SKM-1 (cell line): ENCODE data around the gene ANKIB1.

Experiments used
- DNase-seq: peaks from one replicate; lab custom pipeline; 2025; ENCODE audit not compliant: unreplicated experiment; lab: John Stamatoyannopoulos, UW

Gene ANKIB1

DNA sequence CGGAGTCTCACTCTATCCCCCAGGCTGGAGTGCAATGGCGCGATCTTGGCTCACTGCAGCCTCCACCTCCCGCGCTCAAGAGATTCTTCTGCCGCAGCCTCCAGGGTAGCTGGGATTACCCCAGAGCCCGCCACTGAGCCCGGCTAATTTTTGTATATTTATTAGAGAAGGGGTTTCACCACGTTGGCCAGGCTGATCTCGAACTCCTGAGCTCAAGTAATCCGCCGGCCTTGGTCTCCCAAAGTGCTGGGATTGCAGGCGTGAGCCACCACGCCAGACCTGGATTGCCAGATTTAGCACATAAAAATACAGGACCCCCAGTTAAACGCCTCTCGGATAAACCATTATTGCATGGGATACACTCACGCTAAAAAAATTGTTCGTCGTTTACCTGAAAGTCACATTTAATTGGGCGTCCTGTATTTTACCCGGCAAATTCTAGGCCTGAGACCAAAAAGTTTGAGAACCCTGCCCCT, 201.1 kb downstream of the ANKIB1 start:
- no peak for DNase-seq

DNA sequence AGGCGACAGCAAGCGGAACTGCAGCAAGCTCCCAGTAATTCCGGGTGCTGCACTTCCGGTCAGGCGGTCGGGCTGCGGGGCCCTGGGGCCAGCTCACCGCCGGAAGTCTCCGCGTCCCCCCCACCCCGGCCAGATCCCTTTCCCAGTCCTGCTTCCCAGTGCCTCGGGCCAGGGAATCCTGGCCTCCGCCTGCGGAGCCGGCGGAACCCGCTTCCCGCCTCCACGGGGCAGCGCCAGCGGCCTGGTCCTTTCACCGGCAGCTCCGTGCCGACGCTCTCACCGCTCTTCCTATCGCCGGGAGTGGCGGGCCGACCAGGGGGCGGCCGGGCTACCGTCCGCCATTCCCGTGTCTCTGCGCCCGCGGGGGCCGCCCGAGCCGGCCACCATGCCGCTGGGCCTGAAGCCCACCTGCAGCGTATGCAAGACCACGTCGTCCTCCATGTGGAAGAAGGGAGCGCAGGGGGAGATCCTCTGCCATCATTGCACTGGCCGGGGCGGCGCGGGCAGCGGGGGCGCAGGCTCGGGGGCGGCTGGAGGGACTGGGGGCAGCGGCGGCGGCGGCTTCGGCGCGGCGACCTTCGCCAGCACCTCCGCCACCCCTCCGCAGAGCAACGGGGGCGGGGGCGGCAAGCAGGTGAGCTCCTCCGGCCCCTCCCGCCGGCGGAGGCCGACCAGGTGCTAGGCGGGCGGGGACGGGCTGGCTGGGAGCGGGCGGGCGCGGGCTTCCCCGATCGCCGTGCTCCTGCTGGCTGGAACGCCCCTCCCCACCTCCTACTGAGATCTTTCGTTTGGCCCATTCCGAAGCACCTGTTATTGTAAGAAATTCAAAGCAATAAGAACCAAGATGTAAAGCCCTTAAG, 201.8 kb downstream of the ANKIB1 start, which contains the start of gene GATAD1:
Gene GATAD1, plus strand, starts transcription at position 138 of the 860 bp plus-strand sequence. Its CDS starts 248 bp downstream, at position 386.
- peak; percentile 89 for DNase-seq

DNA sequence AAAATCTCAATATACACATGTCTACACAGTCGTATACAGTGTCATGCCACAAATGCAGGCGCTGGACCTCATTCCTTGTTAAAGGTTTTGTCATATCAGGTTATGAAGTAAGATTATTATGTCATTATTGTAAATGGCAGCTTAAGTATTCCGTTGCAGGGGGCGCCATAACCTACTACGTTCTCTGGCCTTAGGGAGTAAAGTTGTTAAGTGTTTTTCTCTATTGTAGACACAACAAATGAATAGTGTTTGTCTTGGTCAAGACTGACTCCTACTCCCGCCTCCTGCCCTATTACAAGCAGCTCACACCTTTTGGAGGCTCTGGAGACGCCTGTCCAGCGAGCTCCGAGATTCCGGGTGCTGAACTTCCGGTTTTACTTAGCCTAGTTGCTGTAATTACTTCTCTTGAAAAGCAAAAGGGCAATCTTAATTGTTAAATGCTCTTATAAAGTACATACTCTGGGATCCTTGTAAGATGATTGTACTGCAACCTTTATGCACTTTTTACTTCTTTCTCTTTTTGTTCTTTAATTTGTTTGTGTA, 202.5 kb downstream of the ANKIB1 start:
- peak; percentile 54 for DNase-seq
